K562 (cell line): ENCODE results near the gene DIS3L2. TPM values are rescaled to one million over a fixed set of nuclear protein-coding genes. Genes with fewer than 3 reads are reported as not detected.

Experiments
- ATAC-seq: fragments of 200-7000 bp; cut with Tn5 transposase; 3 replicates; pipeline ENCODE4 v1.9.1; 2020; ENCODE audit warnings: moderate library complexity
- BruUV-seq: library from RNA; stranded (reverse); fragments of 400-500 nt; replicated peaks from 2 replicates; lab custom pipeline; 2021; lab: Mats Ljungman, UMichigan
- CTCF ChIA-PET: fragments of 300-600 bp; formaldehyde crosslinking; extraction: SDS; loops from one replicate; lab custom pipeline; 2021; ENCODE audit warnings: low intra/inter-chr PET ratio; lab: Yijun Ruan, JAX
- POLR2A ChIA-PET: fragments of 300-600, 350-650 bp; sonication (Branson Sonifier 250); formaldehyde crosslinking; extraction: SDS; loops from one replicate; lab custom pipeline; 2021; ENCODE audit warnings: antibody characterized with exemption, inconsistent platforms; lab: Yijun Ruan, JAX
- DNase-seq, 4 experiments: peaks; one replicate each; pipeline versions ENCODE4 v3.0.0 to v3.0.0-alpha.2; 2011 to 2018; ENCODE audit warnings: low spot score in 3 of 4, mixed read lengths in 3 of 4; ENCODE audit errors: extremely low read depth in 1 of 4
- FAIRE-seq: peaks from 2 replicates; lab custom pipeline; 2011; peaks lifted over from hg19 to GRCh38; lab: Jason Lieb, UNC
- H2AFZ ChIP-seq: 2 replicates; pipeline ENCODE4 v1.6.0; 2011; ENCODE audit warnings: low read depth, low read length, control low read depth, inconsistent platforms
- H3K27ac ChIP-seq: fragments of 200-600 bp; 3 replicates; pipeline ENCODE4 v1.8.0; 2011; ENCODE audit warnings: low read depth, mild to moderate bottlenecking, control low read depth, inconsistent platforms, low read length, moderate library complexity, mixed read lengths; ENCODE audit errors: extremely low read depth
- H3K27me3 ChIP-seq, 2 experiments: fragments of 300-600 bp in 1 of 2; 2 replicates in 1 of 2; 3 replicates in 1 of 2; pipeline versions ENCODE4 v1.6.0 to v1.8.0; 2011; ENCODE audit warnings: inconsistent platforms in 2 of 2, low read length in 2 of 2, mild to moderate bottlenecking in 1 of 2, mixed read lengths in 1 of 2, moderate library complexity in 1 of 2; ENCODE audit not compliant: control insufficient read depth in 2 of 2, insufficient read depth in 2 of 2
- H3K36me3 ChIP-seq: fragments of 300-600 bp; 3 replicates; pipeline ENCODE4 v1.8.0; 2011; ENCODE audit warnings: mild to moderate bottlenecking, low read length, inconsistent platforms; ENCODE audit not compliant: control insufficient read depth, insufficient read depth
- H3K4me1 ChIP-seq, 2 experiments: fragments of 200-600 bp in 1 of 2; replicated peaks in 1 of 2; 2 replicates in 1 of 2; 3 replicates in 1 of 2; pipeline versions ENCODE4 v1.5.1 to v1.8.0; 2011; ENCODE audit warnings: inconsistent platforms in 2 of 2, low read length in 2 of 2, mild to moderate bottlenecking in 1 of 2, mixed read lengths in 1 of 2, moderate library complexity in 1 of 2; ENCODE audit not compliant: control insufficient read depth in 2 of 2, insufficient read depth in 2 of 2
- H3K4me2 ChIP-seq: 2 replicates; pipeline ENCODE4 v1.6.1; 2011; ENCODE audit warnings: low read length, control low read depth, inconsistent platforms, mixed read lengths; ENCODE audit not compliant: insufficient read depth
- H3K4me3 ChIP-seq: fragments of 200-600 bp; sonication (generic), shearing (Covaris generic); 2 replicates; pipeline ENCODE4 v1.5.1; 2016; ENCODE audit warnings: control low read depth, inconsistent platforms
- H3K79me2 ChIP-seq: fragments of 200-600 bp; 3 replicates; pipeline ENCODE4 v1.8.0; 2011; ENCODE audit warnings: low read length, inconsistent platforms; ENCODE audit not compliant: control insufficient read depth, insufficient read depth
- H3K9ac ChIP-seq, 2 experiments: 2 replicates each; pipeline versions ENCODE4 v1.6.0 to v1.6.1; 2011; ENCODE audit warnings: low read depth in 2 of 2, low read length in 2 of 2, control low read depth in 1 of 2, inconsistent platforms in 1 of 2, mild to moderate bottlenecking in 1 of 2, mixed read lengths in 1 of 2; ENCODE audit not compliant: insufficient read depth in 1 of 2
- H3K9me1 ChIP-seq: one replicate; pipeline ENCODE4 v1.6.0; 2011; ENCODE audit warnings: inconsistent platforms, mild to moderate bottlenecking, low read length, moderate library complexity; ENCODE audit not compliant: control insufficient read depth, insufficient read depth
- H3K9me3 ChIP-seq: replicated peaks from 2 replicates; pipeline ENCODE4 v1.5.1; 2011; ENCODE audit warnings: low read depth, low read length, inconsistent platforms; ENCODE audit not compliant: control insufficient read depth, insufficient read depth
- H4K20me1 ChIP-seq: replicated peaks from 2 replicates; pipeline ENCODE4 v1.6.1; 2011; ENCODE audit warnings: low read length, inconsistent platforms, mixed read lengths; ENCODE audit not compliant: control insufficient read depth, insufficient read depth
- CHD1 ChIP-seq: fragments of 200-600 bp; sonication (generic); IDR thresholded peaks from one replicate; pipeline ENCODE4 v1.6.1; 2012; ENCODE audit warnings: mild to moderate bottlenecking, moderate library complexity, low read length, inconsistent platforms
- NFE2L1 ChIP-seq: fragments of 450-650 bp; IDR thresholded peaks from 2 replicates; pipeline ENCODE4 v1.6.1; 2016; ENCODE audit warnings: missing genetic modification characterization, low read depth, mild to moderate bottlenecking, missing compliant biosample characterization, moderate library complexity, borderline replicate concordance
- RBFOX2 ChIP-seq: fragments of 200-400 bp; formaldehyde crosslinking; IDR thresholded peaks from 2 replicates; pipeline ENCODE4 v1.6.1; 2017; ENCODE audit warnings: low read depth, mild to moderate bottlenecking, low read length, moderate library complexity
- TAF9B ChIP-seq: fragments of 450-650 bp; IDR thresholded peaks from 2 replicates; pipeline ENCODE4 v1.6.1; 2018; ENCODE audit warnings: mild to moderate bottlenecking; ENCODE audit not compliant: partially characterized antibody
- ZC3H4 ChIP-seq: sonication (generic); formaldehyde crosslinking; IDR thresholded peaks from 2 replicates; pipeline ENCODE4 v1.9.0; 2021; ENCODE audit warnings: missing genetic modification reagents, borderline replicate concordance
- ZNF174 ChIP-seq: fragments of 250-450 bp; sonication (Bioruptor Pico); IDR thresholded peaks from 2 replicates; pipeline ENCODE4 v1.4.0; 2020; ENCODE audit warnings: mild to moderate bottlenecking
- ZNF324 ChIP-seq: fragments of 250-450 bp; sonication (Bioruptor Pico); IDR thresholded peaks from 2 replicates; pipeline ENCODE4 v1.4.0; 2020; ENCODE audit warnings: mild to moderate bottlenecking
- ZZZ3 ChIP-seq: fragments of 450-650 bp; IDR thresholded peaks from 2 replicates; pipeline ENCODE4 v1.6.1; 2016; ENCODE audit warnings: antibody characterized with exemption, mild to moderate bottlenecking, moderate library complexity
- WGBS: fragments of 100-300 bp; shearing (Covaris generic); methylation state at CpG from one replicate; pipeline ENCODE4 v1.1.6; 2016; ENCODE audit warnings: low coverage, mixed read lengths; ENCODE audit not compliant: insufficient coverage; ENCODE audit errors: missing lambda C conversion rate; 5-methylcytosine and 5-hydroxymethylcytosine counted together
- in situ Hi-C: fragments of 300-500 bp; cut with MboI; formaldehyde crosslinking; loops from 4 replicates; pipeline ENCODE4 v1.15.0; 2018; ENCODE audit warnings: inconsistent platforms, mixed read lengths
- intact Hi-C: fragments of 100-400 bp; cut with micrococcal nuclease; formaldehyde crosslinking; loops from 2 replicates; pipeline ENCODE4 v1.14.2; 2022
- polyA plus RNA-seq, 8 experiments: library from polyadenylated mRNA; depleted of rRNA in 4 of 8; stranded (reverse) in 5 of 8; unstranded in 3 of 8; fragments of >200 nt; fragmentation: Nextera tagmentation in 2 of 8; fragmentation: Illumina TruSeq in 1 of 8; extraction: Ambion mirVana in 2 of 8; extraction: Trizol in 1 of 8; gene quantifications; 2 replicates each; pipeline versions ENCODE4 v1.2.1 to v1.2.3, GENCODE V29; 2011 to 2014; ENCODE audit warnings: inconsistent platforms in 1 of 8, missing spikeins in 1 of 8
- total RNA-seq, 7 experiments: library from RNA; depleted of rRNA in 6 of 7; stranded (reverse); fragments of >200 nt in 6 of 7; fragmentation: Illumina TruSeq in 2 of 7; extraction: Trizol in 2 of 7; gene quantifications; 2 replicates each; pipeline versions ENCODE4 v1.2.1 to v1.2.3, GENCODE V29; 2011 to 2021; ENCODE audit warnings: low replicate concordance in 1 of 7
- TF ChIP-seq, protein P1 (sequence below): sonication (generic); formaldehyde crosslinking; IDR thresholded peaks from 2 replicates; pipeline ENCODE4 v1.8.1; 2023; ENCODE audit warnings: mild to moderate bottlenecking, missing genetic modification reagents
- TF ChIP-seq, protein P2 (sequence below), 3 experiments: IDR thresholded peaks in 2 of 3; conservative IDR thresholded peaks in 1 of 3; 2 replicates each; pipeline ENCODE4 v1.5.1; 2011 to 2012; ENCODE audit warnings: low read length in 3 of 3, mild to moderate bottlenecking in 3 of 3, control low read depth in 2 of 3, improper control_type of control experiment in 1 of 3, inconsistent platforms in 1 of 3, low read depth in 1 of 3, mixed read lengths in 1 of 3, moderate library complexity in 1 of 3; ENCODE audit not compliant: insufficient read depth in 2 of 3

The DIS3L2 gene
- total and polyA plus RNA-seq, 9 of the 15 experiments (the other 6 are each of a cell fraction or from before 2014, with no cell fraction given), result 1.5 to 19.2 (median 11.2) TPM

DNA sequence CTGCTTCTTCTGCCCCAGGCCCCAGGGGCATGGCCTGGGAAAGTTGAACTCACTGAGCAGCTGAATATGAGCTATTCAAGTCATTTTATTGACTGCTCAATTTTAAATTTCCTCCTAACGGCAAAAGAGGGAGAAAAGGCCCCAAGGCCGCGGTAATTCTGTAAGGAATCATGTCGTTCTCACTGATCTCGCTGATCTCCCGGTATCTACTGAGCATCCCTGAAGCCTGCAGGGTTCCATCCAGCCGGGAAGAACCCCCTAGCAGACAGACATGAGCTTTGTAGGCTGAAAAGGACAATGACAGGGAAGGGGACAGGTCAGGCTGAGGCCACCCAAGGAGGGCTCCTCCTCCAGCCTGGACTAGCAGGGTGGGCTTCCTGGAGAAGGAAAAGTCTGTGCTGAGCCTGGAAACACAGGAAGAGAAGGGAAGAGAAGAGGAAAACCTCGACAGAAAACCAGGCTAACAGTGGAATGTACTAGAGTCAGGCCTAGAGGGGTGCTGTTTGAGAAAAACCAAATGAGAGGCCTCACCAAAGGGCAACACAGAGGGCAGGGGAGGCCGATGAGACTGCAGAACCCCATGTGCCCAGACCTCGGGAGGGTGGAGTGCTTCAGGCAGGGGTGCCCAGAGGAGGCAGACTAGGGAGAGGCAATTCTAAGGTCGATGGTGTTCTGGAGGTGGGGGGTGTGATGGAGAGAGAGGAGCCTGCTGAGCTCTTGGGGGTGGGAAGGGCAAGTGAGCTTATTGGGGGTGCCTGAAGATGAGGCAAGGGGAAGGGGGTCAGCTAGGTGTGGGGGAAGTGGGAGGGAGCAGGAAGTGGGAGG lies 32.4 kb upstream of the DIS3L2 start:
- H3K4me1 ChIP-seq, result peaks cover 0 to 34% of the 10 kb centered on the region in 2 experiments; a peak in 3 of 5 replicates
- FAIRE-seq (no peak), DNase-seq (no peak), ATAC-seq (no peak)
- H3K79me2 ChIP-seq, result no peaks in the 10 kb centered on the region
- WGBS, result 1% methylated on average over 11 of the region's 11 CpGs
- no peak overlapping the region for H2AFZ ChIP-seq
- H4K20me1 ChIP-seq, result peaks cover 4% of the 10 kb centered on the region; the same call in 1 of the 2 replicates
- in situ Hi-C loops (no loop called here), intact Hi-C loops (loop anchor here (5.0 kb wide), 2 partner anchors 213 to 398 kb away; no protein-coding TSS in a partner anchor)
- CTCF ChIA-PET, result no interaction called here
- BruUV-seq, result no TSS peak
- H3K9ac ChIP-seq, result no peak overlapping the region
- POLR2A ChIA-PET, result interaction anchor here (0.6 kb wide), 1 partner anchor 9 kb away, joined by 3 read pairs; no protein-coding TSS in a partner anchor
- no peaks in the 10 kb centered on the region for H3K36me3 ChIP-seq
- no peak overlapping the region for H3K4me2 ChIP-seq
- no peak overlapping the region for H3K4me3 ChIP-seq
- H3K27me3 ChIP-seq, result peaks cover 17 to 63% of the 10 kb centered on the region in 2 experiments; a peak in 4 of 5 replicates
- no peak overlapping the region for H3K27ac ChIP-seq
- TF ChIP-seq ZZZ3, result no peak
- no peak for TF ChIP-seq CHD1
- no peaks in the 10 kb centered on the region for H3K9me3 ChIP-seq
- no peaks in the 10 kb centered on the region for H3K9me1 ChIP-seq

DNA sequence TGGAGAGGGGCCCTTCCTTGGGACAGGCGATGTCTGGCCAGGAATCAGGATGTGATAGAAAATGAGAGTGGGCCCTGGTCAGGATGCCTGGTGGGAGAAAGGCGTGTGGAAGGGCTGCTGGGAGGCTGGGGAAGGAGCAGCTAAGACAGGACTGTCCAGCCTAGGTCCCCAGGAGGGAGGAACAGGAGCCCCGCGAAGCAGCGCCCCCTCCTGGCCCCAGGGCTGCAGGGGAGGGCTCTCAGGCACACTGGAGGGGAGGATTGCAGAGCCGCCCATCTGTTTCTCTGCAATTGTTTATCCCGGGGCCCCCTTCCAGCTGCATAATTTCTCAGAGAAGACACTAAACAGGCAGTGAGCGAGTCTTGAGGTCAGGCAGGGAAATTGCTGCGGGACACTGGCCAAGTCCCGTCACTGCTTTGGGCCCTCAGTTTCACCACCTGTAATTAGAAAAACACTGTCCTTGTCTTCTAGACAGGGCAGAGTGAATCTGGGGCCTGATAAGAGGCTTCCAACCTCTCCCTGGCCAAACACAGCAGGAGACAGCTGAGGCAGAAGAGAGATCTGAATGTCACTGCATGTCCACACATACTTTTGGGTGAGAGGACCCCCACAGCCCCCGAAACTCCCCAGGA lies 31.4 kb upstream of the DIS3L2 start:
- in situ Hi-C loops (no loop called here), intact Hi-C loops (loop anchor here (5.0 kb wide), 2 partner anchors 212 to 397 kb away; no protein-coding TSS in a partner anchor)
- Histone ChIP-seq H3K9me1 (no peaks in the 10 kb centered on the region), H3K9ac (no peak overlapping the region), H3K79me2 (no peaks in the 10 kb centered on the region), H4K20me1 (0 out of 2 replicates have a peak, but pooled peaks cover 4% of the 10 kb centered on the region), H3K4me3 (no peak overlapping the region), H3K27ac (no peak overlapping the region), H3K27me3 (peaks cover 8 to 54% of the 10 kb centered on the region in 2 experiments; a peak in 4 of 5 replicates), H3K36me3 (no peaks in the 10 kb centered on the region), H3K4me2 (no peak overlapping the region), H3K9me3 (no peaks in the 10 kb centered on the region), H2AFZ (no peak overlapping the region), H3K4me1 (peaks cover 0 to 34% of the 10 kb centered on the region in 2 experiments; a peak in 2 of 5 replicates)
- ATAC-seq (peak; percentile 80), FAIRE-seq (no peak), DNase-seq (peak; percentile 54 to 78 (median 75))
- no TSS peak for BruUV-seq
- ChIA-PET CTCF (no interaction called here), POLR2A (no interaction called here)
- WGBS, result 0% methylated on average over 8 of the region's 11 CpGs
- TF ChIP-seq, protein P1, sequence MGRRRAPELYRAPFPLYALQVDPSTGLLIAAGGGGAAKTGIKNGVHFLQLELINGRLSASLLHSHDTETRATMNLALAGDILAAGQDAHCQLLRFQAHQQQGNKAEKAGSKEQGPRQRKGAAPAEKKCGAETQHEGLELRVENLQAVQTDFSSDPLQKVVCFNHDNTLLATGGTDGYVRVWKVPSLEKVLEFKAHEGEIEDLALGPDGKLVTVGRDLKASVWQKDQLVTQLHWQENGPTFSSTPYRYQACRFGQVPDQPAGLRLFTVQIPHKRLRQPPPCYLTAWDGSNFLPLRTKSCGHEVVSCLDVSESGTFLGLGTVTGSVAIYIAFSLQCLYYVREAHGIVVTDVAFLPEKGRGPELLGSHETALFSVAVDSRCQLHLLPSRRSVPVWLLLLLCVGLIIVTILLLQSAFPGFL (CRISPR knock-in tag), result no peak
- no peak for TF ChIP-seq RBFOX2
- TF ChIP-seq ZNF324 (CRISPR knock-in tag), result no peak
- TF ChIP-seq NFE2L1 (tag), result no peak
- no peak for TF ChIP-seq TAF9B
- no peak for TF ChIP-seq ZC3H4 (CRISPR knock-in tag)
- TF ChIP-seq, protein P2, sequence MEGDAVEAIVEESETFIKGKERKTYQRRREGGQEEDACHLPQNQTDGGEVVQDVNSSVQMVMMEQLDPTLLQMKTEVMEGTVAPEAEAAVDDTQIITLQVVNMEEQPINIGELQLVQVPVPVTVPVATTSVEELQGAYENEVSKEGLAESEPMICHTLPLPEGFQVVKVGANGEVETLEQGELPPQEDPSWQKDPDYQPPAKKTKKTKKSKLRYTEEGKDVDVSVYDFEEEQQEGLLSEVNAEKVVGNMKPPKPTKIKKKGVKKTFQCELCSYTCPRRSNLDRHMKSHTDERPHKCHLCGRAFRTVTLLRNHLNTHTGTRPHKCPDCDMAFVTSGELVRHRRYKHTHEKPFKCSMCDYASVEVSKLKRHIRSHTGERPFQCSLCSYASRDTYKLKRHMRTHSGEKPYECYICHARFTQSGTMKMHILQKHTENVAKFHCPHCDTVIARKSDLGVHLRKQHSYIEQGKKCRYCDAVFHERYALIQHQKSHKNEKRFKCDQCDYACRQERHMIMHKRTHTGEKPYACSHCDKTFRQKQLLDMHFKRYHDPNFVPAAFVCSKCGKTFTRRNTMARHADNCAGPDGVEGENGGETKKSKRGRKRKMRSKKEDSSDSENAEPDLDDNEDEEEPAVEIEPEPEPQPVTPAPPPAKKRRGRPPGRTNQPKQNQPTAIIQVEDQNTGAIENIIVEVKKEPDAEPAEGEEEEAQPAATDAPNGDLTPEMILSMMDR (IDR thresholded peaks at IDR 0.05 in 2 of 3, conservative IDR thresholded peaks at IDR 0.05 in 1 of 3; ENCODE audit: insufficient read depth in 2 of 3, low read depth in 1 of 3, low read length in 3 of 3), result peak; percentile 59 to 73 (median 70)
- no peak for TF ChIP-seq ZNF174 (CRISPR knock-in tag)
